HG03457 (cell line): ENCODE measurements around the gene DNAH7.

Experiments used
- ATAC-seq: cut with Tn5 transposase; IDR thresholded peaks from one replicate; pipeline ENCODE4 v1.9.1; 2021; ENCODE audit warnings: moderate number of reproducible peaks; ENCODE audit not compliant: unreplicated experiment

Gene DNAH7

GRCh38 chr2:195818106-195818505 is 250.5 kb downstream of the DNAH7 start:
- ATAC-seq, result no peak

- ATAC-seq, result no peak
These were observed 253.6 kb downstream of the DNAH7 start for GRCh38 chr2:195815083-195815482.

GRCh38 chr2:195813421-195813820 is 255.2 kb downstream of the DNAH7 start:
- no peak for ATAC-seq

GRCh38 chr2:195810340-195811098 is 258.1 kb downstream of the DNAH7 start:
- ATAC-seq, result no peak

GRCh38 chr2:195808189-195808588 is 260.4 kb downstream of the DNAH7 start:
- ATAC-seq, result no peak

GRCh38 chr2:195805283-195805976 is 263.2 kb downstream of the DNAH7 start:
- ATAC-seq, result no peak

- ATAC-seq, result no peak
These were observed 272.8 kb downstream of the DNAH7 start for GRCh38 chr2:195795879-195796278.

- no peak for ATAC-seq
These were observed 274.8 kb downstream of the DNAH7 start for GRCh38 chr2:195793881-195794280.

GRCh38 chr2:195782156-195782555 is 286.5 kb downstream of the DNAH7 start:
- ATAC-seq, result no peak

GRCh38 chr2:195779491-195779890 is 289.1 kb downstream of the DNAH7 start:
- ATAC-seq, result no peak

GRCh38 chr2:195769975-195770374 is 298.7 kb downstream of the DNAH7 start:
- no peak for ATAC-seq

- ATAC-seq, result no peak
These were observed 300.2 kb downstream of the DNAH7 start for GRCh38 chr2:195768431-195768830.

- ATAC-seq, result no peak
These were observed 301.9 kb downstream of the DNAH7 start for GRCh38 chr2:195766691-195767090.

- no peak for ATAC-seq
These were observed 304.8 kb downstream of the DNAH7 start for GRCh38 chr2:195763866-195764265.

GRCh38 chr2:195759877-195760276 is 308.8 kb downstream of the DNAH7 start:
- no peak for ATAC-seq

GRCh38 chr2:195758846-195759245 is 309.8 kb downstream of the DNAH7 start:
- no peak for ATAC-seq

- ATAC-seq, result no peak
These were observed 312.3 kb downstream of the DNAH7 start for GRCh38 chr2:195756218-195756942.

- no peak for ATAC-seq
These were observed 327.4 kb downstream of the DNAH7 start for GRCh38 chr2:195741191-195741590.

GRCh38 chr2:195737511-195738325 is 330.9 kb downstream of the DNAH7 start:
- ATAC-seq, result no peak

- ATAC-seq, result no peak
These were observed 333.3 kb downstream of the DNAH7 start for GRCh38 chr2:195735347-195735746.

- no peak for ATAC-seq
These were observed 333.7 kb downstream of the DNAH7 start for GRCh38 chr2:195734931-195735330.
